ENCODE measurements around the gene SORCS2.

GRCh38 chr4:7745301-7745885, 553.1 kb downstream of the SORCS2 start:
- TF ChIP-seq, protein P1, sequence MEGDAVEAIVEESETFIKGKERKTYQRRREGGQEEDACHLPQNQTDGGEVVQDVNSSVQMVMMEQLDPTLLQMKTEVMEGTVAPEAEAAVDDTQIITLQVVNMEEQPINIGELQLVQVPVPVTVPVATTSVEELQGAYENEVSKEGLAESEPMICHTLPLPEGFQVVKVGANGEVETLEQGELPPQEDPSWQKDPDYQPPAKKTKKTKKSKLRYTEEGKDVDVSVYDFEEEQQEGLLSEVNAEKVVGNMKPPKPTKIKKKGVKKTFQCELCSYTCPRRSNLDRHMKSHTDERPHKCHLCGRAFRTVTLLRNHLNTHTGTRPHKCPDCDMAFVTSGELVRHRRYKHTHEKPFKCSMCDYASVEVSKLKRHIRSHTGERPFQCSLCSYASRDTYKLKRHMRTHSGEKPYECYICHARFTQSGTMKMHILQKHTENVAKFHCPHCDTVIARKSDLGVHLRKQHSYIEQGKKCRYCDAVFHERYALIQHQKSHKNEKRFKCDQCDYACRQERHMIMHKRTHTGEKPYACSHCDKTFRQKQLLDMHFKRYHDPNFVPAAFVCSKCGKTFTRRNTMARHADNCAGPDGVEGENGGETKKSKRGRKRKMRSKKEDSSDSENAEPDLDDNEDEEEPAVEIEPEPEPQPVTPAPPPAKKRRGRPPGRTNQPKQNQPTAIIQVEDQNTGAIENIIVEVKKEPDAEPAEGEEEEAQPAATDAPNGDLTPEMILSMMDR (IDR thresholded peaks at IDR 0.05 in 4 of 5, conservative IDR thresholded peaks at IDR 0.05 in 1 of 5) = no peak
- TF ChIP-seq POLR2A (IDR thresholded peaks at IDR 0.05) = no peak

All from gastrocnemius medialis (tissue), 4 donors.